NT2/D1 (cell line): ENCODE measurements around the gene DCLK3.

Source experiments
- SUZ12 ChIP-seq: IDR thresholded peaks from 2 replicates; pipeline ENCODE4 v1.6.1; 2011; ENCODE audit not compliant: insufficient read length, insufficient read depth; ENCODE audit errors: extremely low read depth
- YY1 ChIP-seq: IDR thresholded peaks from 2 replicates; pipeline ENCODE4 v1.6.1; 2011; ENCODE audit not compliant: insufficient read length, insufficient read depth
- ZNF274 ChIP-seq: IDR thresholded peaks from 2 replicates; pipeline ENCODE4 v1.6.1; 2011; ENCODE audit warnings: mild to moderate bottlenecking, low read depth, low read length

- TF ChIP-seq ZNF274 (no peak), YY1 (no peak), SUZ12 (no peak)
Measured at GRCh38 chr3:36695769-36696137, 68.6 kb downstream of the DCLK3 start.
